HepG2 (cell line): ENCODE results near the gene ITIH2. TPM values are rescaled to one million over a fixed set of nuclear protein-coding genes. Genes with fewer than 3 reads are reported as not detected.
A peak's percentile ranks its signal among the peaks of the same experiment; 100 is the strongest.

Source experiments
- ATAC-seq: fragments of 200-7000 bp; cut with Tn5 transposase; 3 replicates; pipeline ENCODE4 v1.9.1; 2020; ENCODE audit warnings: mild to moderate bottlenecking, moderate library complexity
- BruUV-seq: library from RNA; stranded (reverse); fragments of 400-500 nt; replicated peaks from 2 replicates; lab custom pipeline; 2021; lab: Mats Ljungman, UMichigan
- CTCF ChIA-PET: fragments of 300-600 bp; formaldehyde crosslinking; extraction: SDS; loops from one replicate; lab custom pipeline; 2021; ENCODE audit warnings: low total read pairs, inconsistent platforms, low intra/inter-chr PET ratio; lab: Yijun Ruan, JAX
- POLR2A ChIA-PET: fragments of 350-600 bp; sonication (Branson Sonifier 250); formaldehyde crosslinking; loops from one replicate; lab custom pipeline; 2020; ENCODE audit warnings: antibody characterized with exemption, inconsistent platforms; lab: Yijun Ruan, JAX
- DNase-seq: peaks from one replicate; pipeline ENCODE4 v3.0.0-alpha.2; 2015; ENCODE audit warnings: low spot score
- FAIRE-seq: peaks from 3 replicates; lab custom pipeline; 2011; peaks lifted over from hg19 to GRCh38; lab: Jason Lieb, UNC
- H2AFZ ChIP-seq: one replicate; pipeline ENCODE4 v1.6.1; 2011; ENCODE audit warnings: low read length, inconsistent platforms
- H3K27ac ChIP-seq: fragments of 300-600 bp; 3 replicates; pipeline ENCODE4 v1.8.0; 2011; ENCODE audit warnings: mixed run types, mild to moderate bottlenecking, mixed read lengths, low read length, inconsistent platforms; ENCODE audit not compliant: insufficient read depth; ENCODE audit errors: extremely low read length
- H3K27me3 ChIP-seq, 2 experiments: fragments of 200-600 bp in 1 of 2; 2 replicates in 1 of 2; 3 replicates in 1 of 2; pipeline versions ENCODE4 v1.6.0 to v1.8.0; 2011; ENCODE audit warnings: low read length in 2 of 2, mild to moderate bottlenecking in 2 of 2, moderate library complexity in 2 of 2, inconsistent platforms in 1 of 2; ENCODE audit not compliant: insufficient read depth in 2 of 2, control insufficient read depth in 1 of 2
- H3K36me3 ChIP-seq, 2 experiments: fragments of 200-600 bp in 1 of 2; replicated peaks in 1 of 2; 2 replicates in 1 of 2; 3 replicates in 1 of 2; pipeline versions ENCODE4 v1.5.1 to v1.8.0; 2011; ENCODE audit warnings: low read length in 2 of 2, inconsistent platforms in 1 of 2; ENCODE audit not compliant: insufficient read depth in 2 of 2, control insufficient read depth in 1 of 2
- H3K4me1 ChIP-seq: 2 replicates; pipeline ENCODE4 v1.5.1; 2012; ENCODE audit warnings: low read length, inconsistent platforms; ENCODE audit not compliant: insufficient read depth
- H3K4me2 ChIP-seq: 2 replicates; pipeline ENCODE4 v1.6.0; 2011; ENCODE audit warnings: low read depth, low read length, inconsistent platforms
- H3K4me3 ChIP-seq, 3 experiments: fragments of 200-600 bp in 1 of 3; sonication (generic), shearing (Covaris generic) in 1 of 3; replicated peaks in 1 of 3; 2 replicates each; pipeline ENCODE4 v1.5.1; 2011 to 2016; ENCODE audit warnings: low read length in 3 of 3, inconsistent platforms in 2 of 3, low read depth in 2 of 3, mild to moderate bottlenecking in 2 of 3, control low read depth in 1 of 3, mixed read lengths in 1 of 3; ENCODE audit not compliant: insufficient read depth in 1 of 3
- H3K79me2 ChIP-seq: one replicate; pipeline ENCODE4 v1.6.1; 2011; ENCODE audit warnings: low read length, inconsistent platforms; ENCODE audit not compliant: insufficient read depth
- H3K9ac ChIP-seq: 2 replicates; pipeline ENCODE4 v1.6.0; 2011; ENCODE audit warnings: mild to moderate bottlenecking, low read depth, low read length, inconsistent platforms; ENCODE audit not compliant: insufficient read depth
- H3K9me3 ChIP-seq: 2 replicates; pipeline ENCODE4 v1.5.1; 2012; ENCODE audit warnings: mild to moderate bottlenecking, low read length
- H4K20me1 ChIP-seq: 2 replicates; pipeline ENCODE4 v1.6.0; 2011; ENCODE audit warnings: inconsistent platforms, mild to moderate bottlenecking, low read length, moderate library complexity; ENCODE audit not compliant: insufficient read depth
- ARID2 ChIP-seq: sonication (generic); formaldehyde crosslinking; IDR thresholded peaks from 2 replicates; pipeline ENCODE4 v1.8.1; 2022; ENCODE audit warnings: mild to moderate bottlenecking, missing genetic modification reagents, borderline replicate concordance
- CBFB ChIP-seq: sonication (generic); formaldehyde crosslinking; IDR thresholded peaks from 2 replicates; pipeline ENCODE4 v1.4.0; 2020; ENCODE audit warnings: missing genetic modification reagents
- KLF9 ChIP-seq: IDR thresholded peaks from 2 replicates; pipeline ENCODE4 v1.6.1; 2016; ENCODE audit warnings: low read depth
- REL ChIP-seq: sonication (generic); formaldehyde crosslinking; conservative IDR thresholded peaks from 2 replicates; pipeline ENCODE4 v1.8.0; 2022; ENCODE audit warnings: mild to moderate bottlenecking, missing genetic modification reagents, moderate library complexity
- SIN3A ChIP-seq: IDR thresholded peaks from 2 replicates; pipeline ENCODE4 v1.6.1; 2011; ENCODE audit warnings: low read depth, mild to moderate bottlenecking, control low read depth, low read length, borderline replicate concordance
- TBX3 ChIP-seq: fragments of 450-650 bp; IDR thresholded peaks from 2 replicates; pipeline ENCODE4 v1.6.1; 2017; ENCODE audit warnings: antibody characterized with exemption, mild to moderate bottlenecking, inconsistent platforms, borderline replicate concordance
- TCF12 ChIP-seq, 2 experiments: fragments of 450-650 bp in 1 of 2; sonication (generic) in 1 of 2; formaldehyde crosslinking in 1 of 2; IDR thresholded peaks; 2 replicates each; pipeline versions ENCODE4 v1.6.1 to v1.8.0; 2017 to 2022; ENCODE audit warnings: antibody characterized with exemption in 1 of 2, mild to moderate bottlenecking in 1 of 2, missing genetic modification reagents in 1 of 2, moderate library complexity in 1 of 2
- ZEB1 ChIP-seq: IDR thresholded peaks from 2 replicates; pipeline ENCODE4 v1.6.1; 2012; ENCODE audit warnings: mild to moderate bottlenecking, low read depth, inconsistent platforms; ENCODE audit not compliant: insufficient replicate concordance
- ZNF10 ChIP-seq: sonication (generic); formaldehyde crosslinking; IDR thresholded peaks from 2 replicates; pipeline ENCODE4 v1.4.0; 2020; ENCODE audit warnings: mild to moderate bottlenecking, low read depth, missing genetic modification reagents, borderline replicate concordance
- ZNF431 ChIP-seq: sonication (generic); formaldehyde crosslinking; IDR thresholded peaks from 2 replicates; pipeline ENCODE4 v1.9.0; 2022; ENCODE audit warnings: missing genetic modification reagents, low read depth, mild to moderate bottlenecking, borderline replicate concordance
- ZZZ3 ChIP-seq: sonication (generic); formaldehyde crosslinking; IDR thresholded peaks from 2 replicates; pipeline ENCODE4 v1.4.0; 2020; ENCODE audit warnings: missing genetic modification reagents, mild to moderate bottlenecking, borderline replicate concordance
- WGBS: methylation state at CpG from one replicate; pipeline ENCODE4 v1.1.6; 2017; ENCODE audit warnings: low lambda C conversion rate; 5-methylcytosine and 5-hydroxymethylcytosine counted together
- in situ Hi-C: cut with HindIII; loops from 2 replicates; pipeline ENCODE4 v1.10.0; 2017; ENCODE audit warnings: low pct_unique_long_range_greater_than_20kb; ENCODE audit not compliant: extremely low pct_ligation_motif_present
- intact Hi-C: fragments of 100-400 bp; cut with micrococcal nuclease; formaldehyde crosslinking; loops from one replicate; pipeline ENCODE4 v1.10.0; 2022; ENCODE audit not compliant: unreplicated experiment
- polyA plus RNA-seq, 8 experiments: library from polyadenylated mRNA; depleted of rRNA in 3 of 8; stranded (reverse) in 7 of 8; unstranded in 1 of 8; fragments of >200 nt; fragmentation: Illumina TruSeq in 4 of 8; extraction: Trizol in 4 of 8; gene quantifications; 2 replicates each; pipeline versions ENCODE4 v1.2.1 to v1.2.3, GENCODE V29; 2011 to 2016; ENCODE audit warnings: low read depth in 4 of 8, missing spikeins in 1 of 8, mixed read lengths in 1 of 8; ENCODE audit not compliant: insufficient read depth in 1 of 8
- total RNA-seq, 5 experiments: library from RNA; depleted of rRNA; stranded (reverse); fragments of >200 nt; fragmentation: Illumina TruSeq; extraction: Trizol; gene quantifications; 2 replicates each; pipeline ENCODE4 v1.2.3, GENCODE V29; 2016; ENCODE audit warnings: low read depth in 1 of 5
- TF ChIP-seq, protein P1 (sequence below): sonication (generic); formaldehyde crosslinking; IDR thresholded peaks from 2 replicates; pipeline ENCODE4 v1.4.0; 2020; ENCODE audit warnings: missing genetic modification reagents
- TF ChIP-seq, protein P2 (sequence below): sonication (generic); formaldehyde crosslinking; conservative IDR thresholded peaks from 2 replicates; pipeline ENCODE4 v1.4.0; 2020; ENCODE audit warnings: missing genetic modification reagents
- TF ChIP-seq, protein P3 (sequence below): sonication (generic); formaldehyde crosslinking; IDR thresholded peaks from 2 replicates; pipeline ENCODE4 v1.8.0; 2022; ENCODE audit warnings: low read depth, missing genetic modification reagents

The ITIH2 gene
- total and polyA plus RNA-seq, 2 of the 13 experiments (the other 11 are each of a cell fraction or from before 2014, with no cell fraction given): 1,197 to 1,427 TPM

DNA sequence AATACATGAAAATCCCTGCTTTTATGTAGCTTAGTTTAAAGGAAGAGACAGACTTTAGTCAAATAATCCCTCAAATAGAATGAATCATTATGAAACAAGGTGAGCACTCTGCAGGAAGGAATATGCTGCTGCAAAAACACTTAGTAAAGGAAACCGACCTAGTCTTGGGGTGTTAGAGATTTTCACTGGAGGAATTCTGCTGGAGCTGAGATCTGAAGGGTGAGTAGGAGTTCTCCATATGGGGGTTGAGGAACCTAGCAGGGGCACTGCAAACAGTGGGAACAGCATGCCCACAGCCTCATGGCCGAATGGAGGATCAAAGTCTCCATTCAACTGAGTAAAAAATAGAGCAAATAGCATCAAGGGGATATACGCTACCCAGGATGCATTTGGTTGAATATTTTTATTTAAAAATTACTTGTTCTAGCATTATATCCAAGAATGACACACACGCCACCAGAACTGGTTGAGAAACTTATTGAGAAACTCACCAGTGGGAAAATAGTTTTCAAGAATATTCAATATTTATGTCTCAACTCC, 3.5 kb downstream of the ITIH2 start (continued):
- TF ChIP-seq, protein P1, sequence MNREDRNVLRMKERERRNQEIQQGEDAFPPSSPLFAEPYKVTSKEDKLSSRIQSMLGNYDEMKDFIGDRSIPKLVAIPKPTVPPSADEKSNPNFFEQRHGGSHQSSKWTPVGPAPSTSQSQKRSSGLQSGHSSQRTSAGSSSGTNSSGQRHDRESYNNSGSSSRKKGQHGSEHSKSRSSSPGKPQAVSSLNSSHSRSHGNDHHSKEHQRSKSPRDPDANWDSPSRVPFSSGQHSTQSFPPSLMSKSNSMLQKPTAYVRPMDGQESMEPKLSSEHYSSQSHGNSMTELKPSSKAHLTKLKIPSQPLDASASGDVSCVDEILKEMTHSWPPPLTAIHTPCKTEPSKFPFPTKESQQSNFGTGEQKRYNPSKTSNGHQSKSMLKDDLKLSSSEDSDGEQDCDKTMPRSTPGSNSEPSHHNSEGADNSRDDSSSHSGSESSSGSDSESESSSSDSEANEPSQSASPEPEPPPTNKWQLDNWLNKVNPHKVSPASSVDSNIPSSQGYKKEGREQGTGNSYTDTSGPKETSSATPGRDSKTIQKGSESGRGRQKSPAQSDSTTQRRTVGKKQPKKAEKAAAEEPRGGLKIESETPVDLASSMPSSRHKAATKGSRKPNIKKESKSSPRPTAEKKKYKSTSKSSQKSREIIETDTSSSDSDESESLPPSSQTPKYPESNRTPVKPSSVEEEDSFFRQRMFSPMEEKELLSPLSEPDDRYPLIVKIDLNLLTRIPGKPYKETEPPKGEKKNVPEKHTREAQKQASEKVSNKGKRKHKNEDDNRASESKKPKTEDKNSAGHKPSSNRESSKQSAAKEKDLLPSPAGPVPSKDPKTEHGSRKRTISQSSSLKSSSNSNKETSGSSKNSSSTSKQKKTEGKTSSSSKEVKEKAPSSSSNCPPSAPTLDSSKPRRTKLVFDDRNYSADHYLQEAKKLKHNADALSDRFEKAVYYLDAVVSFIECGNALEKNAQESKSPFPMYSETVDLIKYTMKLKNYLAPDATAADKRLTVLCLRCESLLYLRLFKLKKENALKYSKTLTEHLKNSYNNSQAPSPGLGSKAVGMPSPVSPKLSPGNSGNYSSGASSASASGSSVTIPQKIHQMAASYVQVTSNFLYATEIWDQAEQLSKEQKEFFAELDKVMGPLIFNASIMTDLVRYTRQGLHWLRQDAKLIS (CRISPR knock-in tag): peak; percentile 83; the same call in 1 of the 2 replicates
- TF ChIP-seq KLF9 (CRISPR knock-in tag) (0 out of 2 replicates have a peak, but pooled peaks have one; percentile 16), CBFB (CRISPR knock-in tag) (no peak)

DNA sequence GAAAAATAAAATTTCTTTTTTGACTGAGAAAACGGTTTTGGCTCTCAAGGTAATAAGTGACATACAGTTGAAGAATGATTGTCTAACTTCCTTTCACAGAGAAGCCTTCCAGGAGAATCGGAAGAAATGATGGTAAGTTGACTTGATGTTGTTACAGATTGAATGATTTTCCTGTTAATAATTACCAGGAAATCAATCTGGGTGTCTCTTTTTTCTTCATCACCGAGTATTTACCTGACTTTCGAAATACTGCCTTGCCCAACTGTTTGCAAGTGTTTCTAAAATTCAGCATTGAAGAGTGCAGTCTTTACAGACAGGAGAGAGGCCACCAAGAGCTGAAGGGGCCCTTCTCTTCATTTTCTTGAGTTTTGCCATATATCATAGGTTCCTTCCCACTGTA, 4.0 kb downstream of the ITIH2 start:
- POLR2A ChIA-PET: interaction anchor here (1.1 to 10.9 kb wide), 13 partner anchors 9 to 182 kb away, joined by 3 to 359 read pairs (median 7); partner anchors contain the start of genes ATP5F1C, ITIH5 and KIN
- no peak overlapping the region for H2AFZ ChIP-seq
- no peak for FAIRE-seq
- in situ Hi-C loops (no loop called here), intact Hi-C loops (loop anchor here (1.0 to 10.0 kb wide), 2 partner anchors 11 to 88 kb away; no protein-coding TSS in a partner anchor)
- BruUV-seq: no TSS peak
- no peaks in the 10 kb centered on the region for H3K27me3 ChIP-seq
- CTCF ChIA-PET: no interaction called here
- H3K4me1 ChIP-seq: peaks cover 78% of the 10 kb centered on the region
- under 1% methylated on average over 4 of the region's 4 CpGs for WGBS
- peaks cover 9 to 42% of the 10 kb centered on the region in 2 experiments; a peak in 4 of 5 replicates for H3K36me3 ChIP-seq
- DNase-seq: peak; percentile 97
- H3K4me2 ChIP-seq: peak overlapping the region; percentile 87
- no peaks in the 10 kb centered on the region for H4K20me1 ChIP-seq
- H3K27ac ChIP-seq: peak overlapping the region; percentile 98
- peak; percentile 68 for ATAC-seq
- peak overlapping the region; percentile 93 for H3K9ac ChIP-seq
- no peaks in the 10 kb centered on the region for H3K9me3 ChIP-seq
- peak overlapping the region in 2 of 3 experiments; percentile 18 to 55; a peak in 2 of 6 replicates for H3K4me3 ChIP-seq
- peaks cover 70% of the 10 kb centered on the region for H3K79me2 ChIP-seq
- TF ChIP-seq SIN3A (peak; percentile 39; the same call in 1 of the 2 replicates), TBX3 (peak; percentile 63; the same call in 1 of the 2 replicates), ZNF431 (CRISPR knock-in tag) (no peak), ZNF10 (CRISPR knock-in tag) (no peak), ZEB1 (no peak), TCF12 (IDR thresholded peaks at IDR 0.05) (no peak), TCF12 (CRISPR knock-in tag; IDR thresholded peaks at IDR 0.05) (peak; percentile 84; the same call in 1 of the 2 replicates), ZZZ3 (CRISPR knock-in tag) (no peak), ARID2 (CRISPR knock-in tag) (no peak), KLF9 (CRISPR knock-in tag) (no peak), REL (CRISPR knock-in tag) (no peak)
- TF ChIP-seq, protein P2, sequence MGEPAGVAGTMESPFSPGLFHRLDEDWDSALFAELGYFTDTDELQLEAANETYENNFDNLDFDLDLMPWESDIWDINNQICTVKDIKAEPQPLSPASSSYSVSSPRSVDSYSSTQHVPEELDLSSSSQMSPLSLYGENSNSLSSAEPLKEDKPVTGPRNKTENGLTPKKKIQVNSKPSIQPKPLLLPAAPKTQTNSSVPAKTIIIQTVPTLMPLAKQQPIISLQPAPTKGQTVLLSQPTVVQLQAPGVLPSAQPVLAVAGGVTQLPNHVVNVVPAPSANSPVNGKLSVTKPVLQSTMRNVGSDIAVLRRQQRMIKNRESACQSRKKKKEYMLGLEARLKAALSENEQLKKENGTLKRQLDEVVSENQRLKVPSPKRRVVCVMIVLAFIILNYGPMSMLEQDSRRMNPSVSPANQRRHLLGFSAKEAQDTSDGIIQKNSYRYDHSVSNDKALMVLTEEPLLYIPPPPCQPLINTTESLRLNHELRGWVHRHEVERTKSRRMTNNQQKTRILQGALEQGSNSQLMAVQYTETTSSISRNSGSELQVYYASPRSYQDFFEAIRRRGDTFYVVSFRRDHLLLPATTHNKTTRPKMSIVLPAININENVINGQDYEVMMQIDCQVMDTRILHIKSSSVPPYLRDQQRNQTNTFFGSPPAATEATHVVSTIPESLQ (CRISPR knock-in tag): no peak
- TF ChIP-seq, protein P3, sequence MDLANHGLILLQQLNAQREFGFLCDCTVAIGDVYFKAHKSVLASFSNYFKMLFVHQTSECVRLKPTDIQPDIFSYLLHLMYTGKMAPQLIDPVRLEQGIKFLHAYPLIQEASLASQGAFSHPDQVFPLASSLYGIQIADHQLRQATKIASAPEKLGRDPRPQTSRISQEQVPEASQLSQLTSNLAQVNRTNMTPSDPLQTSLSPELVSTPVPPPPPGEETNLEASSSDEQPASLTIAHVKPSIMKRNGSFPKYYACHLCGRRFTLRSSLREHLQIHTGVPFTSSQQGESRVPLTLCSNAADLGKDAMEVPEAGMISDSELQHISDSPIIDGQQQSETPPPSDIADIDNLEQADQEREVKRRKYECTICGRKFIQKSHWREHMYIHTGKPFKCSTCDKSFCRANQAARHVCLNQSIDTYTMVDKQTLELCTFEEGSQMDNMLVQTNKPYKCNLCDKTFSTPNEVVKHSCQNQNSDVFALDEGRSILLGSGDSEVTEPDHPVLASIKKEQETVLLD (CRISPR knock-in tag): no peak
